ENCODE data around the gene CNIH1.
"Not testable (repeated sequence)": the region's sequence is repeated elsewhere in the genome, so short reads cannot be mapped to it uniquely, and the experiment has no call there.

Gene CNIH1

GRCh38 chr14:54380558-54380957, 60.6 kb downstream of the CNIH1 start:
- not testable (repeated sequence) for DNase-seq (ENCODE audit: low read depth in 2 of 2)

DNA sequence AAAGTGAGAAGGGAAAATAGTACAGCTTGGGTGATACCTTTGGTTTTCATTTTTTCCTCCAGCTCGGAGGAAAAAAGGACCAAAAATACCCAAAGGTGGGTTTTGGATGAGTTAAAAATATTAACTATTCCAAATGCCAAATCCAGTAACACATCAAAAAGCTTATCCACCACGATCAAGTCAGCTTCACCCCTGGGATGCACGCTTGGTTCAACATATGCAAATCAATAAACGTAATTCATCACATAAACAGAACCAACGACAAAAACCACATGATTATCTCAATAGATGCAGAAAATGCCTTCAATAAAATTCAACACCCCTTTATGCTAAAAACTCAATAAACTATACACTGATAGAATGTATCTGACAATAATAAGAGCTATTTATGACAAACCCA, 62.3 kb downstream of the CNIH1 start:
- not testable (repeated sequence) for DNase-seq (ENCODE audit: low read depth in 2 of 2)

GRCh38 chr14:54377501-54377900, 63.7 kb downstream of the CNIH1 start:
- no peak for DNase-seq (ENCODE audit: low read depth in 2 of 2)

DNA sequence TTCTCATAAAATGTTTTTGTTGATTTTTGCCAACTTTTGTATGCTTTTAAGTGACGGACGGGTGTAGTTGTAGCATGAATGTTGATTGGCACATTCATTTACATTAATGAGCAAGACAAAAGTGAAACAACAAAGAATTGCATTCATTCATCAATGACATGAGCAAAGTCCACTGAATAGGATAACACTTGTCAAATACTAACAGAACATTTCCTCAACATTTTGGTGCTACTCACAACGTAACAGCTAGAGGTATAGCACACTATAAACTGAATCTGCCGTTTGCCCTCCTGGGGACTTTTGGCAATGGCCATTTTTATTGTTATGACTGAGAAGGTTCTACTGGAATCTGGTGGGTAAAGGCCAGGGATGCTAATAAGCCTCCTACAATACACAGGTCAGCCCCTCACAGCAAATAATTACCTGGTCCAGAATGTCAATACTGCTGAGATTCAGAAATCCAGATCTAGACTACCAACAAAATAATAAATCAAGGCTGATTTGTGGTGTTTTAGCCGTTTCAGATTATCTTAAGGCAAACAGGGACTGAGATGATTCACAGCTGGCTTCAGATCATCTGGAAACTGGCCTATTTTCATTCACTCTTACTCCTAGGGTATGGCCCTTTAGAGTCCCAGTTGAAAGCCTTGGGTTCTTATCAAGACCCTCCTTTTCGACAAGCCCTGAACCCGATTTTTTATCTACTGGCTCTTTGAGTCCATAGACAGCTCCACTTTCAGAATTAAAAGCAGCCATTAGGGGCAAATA, 66.9 kb downstream of the CNIH1 start:
- DNase-seq (ENCODE audit: low read depth in 2 of 2): no peak

All from stimulated activated CD4-positive, alpha-beta T cell treated with anti-CD3 and anti-CD28 coated beads, Interleukin-1b, Interleukin-23, amount 100 ng/mL, for 1 hour (primary cell).